Loucy (cell line): ENCODE data around the gene NTN5.

Experiments used
- H2AFZ ChIP-seq: fragments of 200-600 bp; sonication (generic); 2 replicates; pipeline ENCODE4 v1.6.0; 2016; ENCODE audit warnings: antibody characterized with exemption, mild to moderate bottlenecking, low read length, moderate library complexity
- H3F3A ChIP-seq: fragments of 200-600 bp; 2 replicates; pipeline ENCODE4 v1.6.0; 2016; ENCODE audit warnings: antibody characterized with exemption, low read depth, mild to moderate bottlenecking
- H3K27me3 ChIP-seq: fragments of 200-600 bp; sonication (generic); 2 replicates; pipeline ENCODE4 v1.6.1; 2014; ENCODE audit warnings: low read length, mild to moderate bottlenecking; ENCODE audit not compliant: insufficient read depth, poor library complexity, severe bottlenecking
- H3K36me3 ChIP-seq: fragments of 200-600 bp; sonication (generic); 2 replicates; pipeline ENCODE4 v1.6.1; 2016; ENCODE audit warnings: low read length; ENCODE audit not compliant: insufficient read depth
- H3K4me1 ChIP-seq: fragments of 200-600 bp; sonication (generic); 2 replicates; pipeline ENCODE4 v1.5.1; 2014; ENCODE audit warnings: low read length, mild to moderate bottlenecking; ENCODE audit not compliant: insufficient read depth, poor library complexity, severe bottlenecking
- H3K4me2 ChIP-seq: fragments of 200-600 bp; sonication (generic); 2 replicates; pipeline ENCODE4 v1.6.0; 2014; ENCODE audit warnings: antibody characterized with exemption, low read length, low read depth, mild to moderate bottlenecking; ENCODE audit not compliant: poor library complexity, severe bottlenecking
- H3K4me3 ChIP-seq: fragments of 200-600 bp; sonication (generic); 2 replicates; pipeline ENCODE4 v1.5.1; 2014; ENCODE audit warnings: low read length, mild to moderate bottlenecking, mixed read lengths; ENCODE audit not compliant: poor library complexity, severe bottlenecking
- H3K79me2 ChIP-seq: fragments of 200-600 bp; sonication (generic); 2 replicates; pipeline ENCODE4 v1.6.1; 2014; ENCODE audit warnings: low read length; ENCODE audit not compliant: insufficient read depth
- H3K9ac ChIP-seq: fragments of 200-600 bp; sonication (generic); 2 replicates; pipeline ENCODE4 v1.6.0; 2014; ENCODE audit warnings: mild to moderate bottlenecking, low read depth, low read length, moderate library complexity; ENCODE audit not compliant: poor library complexity, severe bottlenecking
- H3K9me2 ChIP-seq: fragments of 200-600 bp; sonication (generic); replicated peaks from 2 replicates; pipeline ENCODE4 v1.6.1; 2016; ENCODE audit warnings: low read depth, low read length, mixed read lengths
- H3K9me3 ChIP-seq: fragments of 200-600 bp; sonication (generic); 2 replicates; pipeline ENCODE4 v1.6.1; 2014; ENCODE audit warnings: mild to moderate bottlenecking, antibody characterized with exemption, low read length, low read depth; ENCODE audit not compliant: insufficient read depth
- H4K20me1 ChIP-seq: fragments of 200-600 bp; sonication (generic); 2 replicates; pipeline ENCODE4 v1.6.0; 2014; ENCODE audit warnings: antibody characterized with exemption, low read length, mild to moderate bottlenecking; ENCODE audit not compliant: insufficient read depth, poor library complexity, severe bottlenecking
- CTCF ChIP-seq: fragments of 200-600 bp; sonication (generic); conservative IDR thresholded peaks from 2 replicates; pipeline ENCODE4 v1.5.1; 2014; ENCODE audit warnings: mild to moderate bottlenecking, antibody characterized with exemption, low read length
- EZH2phosphoT487 ChIP-seq: fragments of 200-600 bp; IDR thresholded peaks from 2 replicates; pipeline ENCODE4 v1.6.1; 2018; ENCODE audit warnings: antibody characterized with exemption, mild to moderate bottlenecking, moderate library complexity, borderline replicate concordance

Gene NTN5

DNA sequence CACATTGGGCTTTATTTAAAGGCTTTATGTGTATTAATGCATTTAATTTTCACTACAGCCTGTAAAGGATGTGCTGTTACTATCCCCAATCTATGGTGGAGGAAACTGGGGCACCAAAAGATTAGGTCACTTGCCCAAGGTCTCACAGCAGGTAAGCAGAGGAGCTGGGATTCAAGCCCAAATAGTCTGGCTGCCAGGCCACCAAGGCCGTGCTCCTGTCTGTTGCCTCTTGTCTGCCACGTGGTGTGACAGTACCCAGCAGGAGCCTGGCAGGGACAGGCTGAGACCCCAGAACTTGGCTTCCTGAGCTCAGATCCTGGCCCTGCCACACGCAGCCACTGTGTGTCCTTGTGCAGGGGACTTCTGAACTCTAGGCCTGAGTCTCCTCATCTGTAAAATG, 4.5 kb downstream of the NTN5 start:
- Histone ChIP-seq H2AFZ (no peak overlapping the region), H3K9me3 (no peaks in the 10 kb centered on the region), H3K9ac (no peak overlapping the region), H3K36me3 (no peaks in the 10 kb centered on the region), H3K9me2 (no peaks in the 10 kb centered on the region), H3F3A (no peaks in the 10 kb centered on the region), H4K20me1 (no peaks in the 10 kb centered on the region), H3K27me3 (no peaks in the 10 kb centered on the region), H3K4me2 (no peak overlapping the region), H3K79me2 (no peaks in the 10 kb centered on the region), H3K4me3 (no peak overlapping the region), H3K4me1 (no peaks in the 10 kb centered on the region)
- TF ChIP-seq EZH2phosphoT487 (no peak), CTCF (no peak)

- no peaks in the 10 kb centered on the region for H3K27me3 ChIP-seq
- no peak overlapping the region for H3K4me3 ChIP-seq
- H3K4me1 ChIP-seq: peaks cover 6% of the 10 kb centered on the region
- no peaks in the 10 kb centered on the region for H3K36me3 ChIP-seq
- no peaks in the 10 kb centered on the region for H3K79me2 ChIP-seq
- no peak overlapping the region for H2AFZ ChIP-seq
- TF ChIP-seq EZH2phosphoT487 (no peak), CTCF (no peak)
- no peak overlapping the region for H3K9ac ChIP-seq
- no peak overlapping the region for H3K4me2 ChIP-seq
- no peaks in the 10 kb centered on the region for H4K20me1 ChIP-seq
- H3K9me2 ChIP-seq: no peaks in the 10 kb centered on the region
- H3F3A ChIP-seq: no peaks in the 10 kb centered on the region
- no peaks in the 10 kb centered on the region for H3K9me3 ChIP-seq
Measured at GRCh38 chr19:48665786-48666185, 7.0 kb downstream of the NTN5 start.

- Histone ChIP-seq H3K4me3 (no peak overlapping the region), H3K4me1 (peaks cover 8% of the 10 kb centered on the region), H3K27me3 (no peaks in the 10 kb centered on the region), H3K9me2 (no peaks in the 10 kb centered on the region), H3K4me2 (no peak overlapping the region), H3K9me3 (no peaks in the 10 kb centered on the region), H3K9ac (no peak overlapping the region), H3K79me2 (no peaks in the 10 kb centered on the region), H3K36me3 (no peaks in the 10 kb centered on the region), H4K20me1 (no peaks in the 10 kb centered on the region), H3F3A (no peaks in the 10 kb centered on the region), H2AFZ (no peak overlapping the region)
- TF ChIP-seq CTCF (no peak), EZH2phosphoT487 (no peak)
Measured at GRCh38 chr19:48664476-48664875, 8.3 kb downstream of the NTN5 start.
